Embryonic facial prominence (tissue), 1 donor: ENCODE measurements around the gene INPP4A.

Source experiments
- DNase-seq: peaks from one replicate; pipeline ENCODE4 v3.0.0-alpha.2; 2016; ENCODE audit errors: extremely low spot score

INPP4A gene

GRCh38 chr2:98561902-98562695, 117.4 kb downstream of the INPP4A start:
- DNase-seq, result no peak

GRCh38 chr2:98563394-98563793, 118.7 kb downstream of the INPP4A start:
- DNase-seq, result no peak

- DNase-seq, result no peak
Measured at GRCh38 chr2:98564541-98565132, 120.0 kb downstream of the INPP4A start.

- no peak for DNase-seq
Measured at GRCh38 chr2:98565286-98565860, 120.7 kb downstream of the INPP4A start.

GRCh38 chr2:98565941-98566340, 121.3 kb downstream of the INPP4A start:
- no peak for DNase-seq

- no peak for DNase-seq
Measured at GRCh38 chr2:98568161-98568956, 123.7 kb downstream of the INPP4A start.

- no peak for DNase-seq
Measured at GRCh38 chr2:98569197-98569793, 124.6 kb downstream of the INPP4A start.

GRCh38 chr2:98569915-98570314, 125.3 kb downstream of the INPP4A start:
- no peak for DNase-seq

GRCh38 chr2:98570356-98570755, 125.7 kb downstream of the INPP4A start:
- DNase-seq, result no peak

GRCh38 chr2:98571121-98571701, 126.6 kb downstream of the INPP4A start:
- DNase-seq, result no peak

GRCh38 chr2:98571796-98572195, 127.1 kb downstream of the INPP4A start:
- no peak for DNase-seq

- no peak for DNase-seq
Measured at GRCh38 chr2:98572211-98572610, 127.6 kb downstream of the INPP4A start.

GRCh38 chr2:98572676-98573075, 128.0 kb downstream of the INPP4A start:
- no peak for DNase-seq

- DNase-seq, result no peak
Measured at GRCh38 chr2:98573426-98573825, 128.8 kb downstream of the INPP4A start.

GRCh38 chr2:98576666-98577312, 132.1 kb downstream of the INPP4A start:
- no peak for DNase-seq

- DNase-seq, result no peak
Measured at GRCh38 chr2:98577313-98577712, 132.7 kb downstream of the INPP4A start.

GRCh38 chr2:98578231-98578630, 133.6 kb downstream of the INPP4A start:
- no peak for DNase-seq

- DNase-seq, result no peak
Measured at GRCh38 chr2:98579926-98580325, 135.3 kb downstream of the INPP4A start.

- DNase-seq, result no peak
Measured at GRCh38 chr2:98580656-98581284, 136.1 kb downstream of the INPP4A start.

- no peak for DNase-seq
Measured at GRCh38 chr2:98582523-98582922, 137.9 kb downstream of the INPP4A start.

GRCh38 chr2:98583276-98583675, 138.6 kb downstream of the INPP4A start:
- no peak for DNase-seq
